HG03469 (cell line): ENCODE results near the gene PACSIN3.

Experiments used
- ATAC-seq: cut with Tn5 transposase; IDR thresholded peaks from one replicate; pipeline ENCODE4 v1.9.1; 2021; ENCODE audit warnings: mild to moderate bottlenecking, moderate library complexity, moderate number of reproducible peaks; ENCODE audit not compliant: unreplicated experiment

PACSIN3 gene

DNA sequence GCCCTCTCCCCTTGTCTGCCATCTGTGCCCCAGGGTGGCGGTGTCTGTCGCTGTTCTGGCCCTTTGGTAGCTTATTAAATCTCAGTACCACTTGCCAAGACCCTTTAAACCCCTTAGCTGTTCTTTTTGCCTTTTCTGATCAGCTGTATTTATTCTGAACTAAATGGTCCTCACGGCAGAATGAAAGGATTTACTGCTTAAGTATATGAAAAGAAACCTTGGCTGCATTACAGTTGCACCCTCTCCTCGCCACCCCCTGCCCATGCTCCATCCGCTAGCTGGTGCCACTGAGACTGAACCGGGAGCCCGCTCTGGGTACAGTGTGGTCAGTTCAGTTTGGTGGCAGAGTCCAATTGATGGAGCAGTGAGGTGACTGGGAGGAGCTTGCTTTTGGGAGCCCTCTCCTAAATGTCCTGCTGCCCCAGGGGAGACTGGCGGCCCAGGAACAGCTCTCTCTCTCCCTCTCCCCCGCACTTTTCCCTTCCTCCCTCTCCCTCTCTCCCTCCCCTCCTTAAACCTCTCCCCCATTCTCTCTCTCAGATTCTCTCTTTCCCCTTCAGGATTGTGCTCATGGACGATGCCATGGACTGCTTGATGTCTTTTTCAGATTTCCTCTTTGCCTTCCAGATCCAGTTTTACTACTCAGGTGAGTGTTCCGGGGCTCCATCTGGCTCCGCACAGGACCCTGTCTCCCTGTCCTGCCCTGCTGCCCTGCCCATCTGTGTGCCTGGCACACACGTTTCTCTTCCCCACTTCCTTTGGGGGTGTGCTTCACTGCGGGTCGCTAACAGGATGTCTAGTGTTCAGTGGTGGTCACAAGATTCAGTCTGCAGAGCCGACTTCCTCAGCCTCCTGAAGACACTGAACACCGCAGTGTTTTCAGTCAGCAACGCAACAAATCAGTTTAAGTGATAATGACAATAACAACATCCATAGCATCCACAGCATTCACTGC, 31.3 kb downstream of the PACSIN3 start:
- ATAC-seq = no peak

DNA sequence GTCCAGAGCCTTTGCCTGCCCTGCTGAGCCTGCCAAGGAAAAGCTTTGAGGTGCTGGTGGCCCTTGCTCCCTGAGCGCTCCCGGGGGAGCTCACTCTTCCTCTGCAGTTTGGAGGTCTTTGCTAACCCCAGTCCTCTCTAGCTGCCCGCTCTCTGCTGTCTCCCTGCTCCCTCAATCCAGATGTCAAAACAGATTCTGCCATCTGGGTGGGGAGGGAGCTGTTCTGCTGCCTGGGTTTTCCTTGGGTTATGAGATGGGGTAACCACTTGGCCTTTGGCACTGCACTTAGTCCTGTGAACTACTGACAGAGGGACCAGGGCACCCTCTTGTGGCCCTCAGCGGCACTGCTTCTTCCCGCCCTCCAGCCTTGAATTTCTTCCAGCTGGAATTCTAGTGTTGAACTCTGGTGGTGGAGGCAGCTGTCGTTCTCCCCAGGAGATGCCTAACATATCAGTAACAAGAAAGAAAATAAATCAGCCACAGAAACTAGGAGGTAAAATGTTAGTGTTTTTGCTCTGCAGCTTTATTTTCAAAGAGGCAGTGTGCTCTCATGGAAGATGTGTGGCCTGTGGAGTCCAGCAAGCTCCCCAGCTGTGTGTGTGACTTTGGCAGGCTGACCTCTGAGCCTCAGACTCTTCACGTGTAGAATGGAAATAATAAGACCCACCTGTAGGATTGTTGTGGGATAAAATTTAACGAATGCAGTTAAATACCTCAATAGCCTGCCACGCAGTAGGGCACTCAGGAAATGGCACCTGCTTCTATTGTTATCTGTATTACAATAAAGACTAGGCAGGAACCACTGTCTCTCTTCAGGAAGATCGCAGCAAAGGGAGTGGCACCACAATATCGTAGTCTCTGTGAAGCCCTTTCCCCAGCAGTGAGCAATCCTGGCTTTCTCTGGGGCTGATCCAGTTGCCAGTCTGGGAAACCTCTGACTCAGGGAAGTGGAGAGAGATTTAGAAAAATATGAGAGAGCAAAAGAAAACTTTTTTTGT, 33.0 kb downstream of the PACSIN3 start:
- no peak for ATAC-seq

DNA sequence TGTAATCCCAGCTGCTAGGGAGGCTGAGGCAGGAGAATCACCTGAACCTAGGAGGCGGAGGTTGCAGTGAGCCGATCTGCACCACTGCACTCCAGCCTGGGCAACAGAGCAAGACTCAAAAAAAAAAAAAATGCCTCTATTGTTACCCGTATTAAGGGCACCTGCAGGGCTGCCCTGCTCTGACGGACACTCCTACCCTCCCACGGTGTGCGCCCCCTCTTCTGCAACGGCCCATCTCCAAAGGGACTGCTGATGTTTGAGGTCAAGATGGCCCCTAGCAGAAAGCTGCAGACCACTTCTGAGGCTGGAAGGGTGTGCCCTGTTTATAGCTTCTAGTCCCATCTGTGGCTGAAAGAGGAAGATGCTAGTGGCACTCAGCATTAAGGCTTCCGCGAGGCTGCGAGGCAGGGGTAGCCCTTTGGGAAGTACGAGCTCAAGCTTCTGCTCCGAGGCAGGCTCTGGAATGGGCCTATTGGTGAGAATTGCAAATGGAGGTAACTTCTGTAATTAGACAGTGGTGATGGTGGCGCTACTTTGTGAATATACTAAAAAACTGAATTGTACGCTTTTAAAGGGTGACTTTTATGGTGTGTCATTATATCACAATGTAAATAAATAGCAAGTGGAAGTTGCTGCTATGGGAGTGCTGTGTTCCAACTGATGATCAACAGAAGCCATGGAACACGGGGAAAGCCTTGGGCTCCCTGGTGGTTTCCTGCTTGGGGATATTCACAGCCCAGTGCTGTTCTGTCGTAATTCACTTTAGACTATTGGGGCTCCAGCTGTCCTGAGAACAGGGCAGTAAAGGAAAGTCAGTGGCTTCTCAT, 33.9 kb downstream of the PACSIN3 start:
- no peak for ATAC-seq

GRCh38 chr11:47149782-47150181, 36.5 kb downstream of the PACSIN3 start:
- no peak for ATAC-seq

- no peak for ATAC-seq
Observed at GRCh38 chr11:47148903-47149531, 37.2 kb downstream of the PACSIN3 start.

- no peak for ATAC-seq
Observed at GRCh38 chr11:47148270-47148669, 38.0 kb downstream of the PACSIN3 start.

DNA sequence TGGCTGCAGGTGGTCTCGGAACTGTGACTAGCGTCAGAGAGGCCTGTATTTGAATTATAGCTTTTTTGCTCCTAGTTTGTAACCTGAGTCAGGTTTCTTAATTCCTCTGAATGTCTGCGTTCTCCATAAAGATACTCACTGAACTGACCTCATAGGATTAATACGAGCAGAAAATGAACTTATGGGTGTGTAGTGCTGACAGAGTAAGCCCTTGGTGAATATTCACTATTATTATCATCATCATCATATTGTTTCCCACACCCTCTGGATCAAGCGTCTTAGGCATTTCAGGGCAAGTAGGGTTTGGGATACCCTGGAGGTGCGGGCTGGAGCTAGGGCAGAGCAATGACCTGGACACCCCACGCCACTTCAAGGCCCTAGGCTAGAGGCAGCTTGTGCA, 38.6 kb downstream of the PACSIN3 start:
- no peak for ATAC-seq

GRCh38 chr11:47147250-47147649, 39.0 kb downstream of the PACSIN3 start:
- no peak for ATAC-seq

GRCh38 chr11:47144541-47144940, 41.7 kb downstream of the PACSIN3 start:
- ATAC-seq = no peak

- no peak for ATAC-seq
Observed at GRCh38 chr11:47143322-47143721, 42.9 kb downstream of the PACSIN3 start.

DNA sequence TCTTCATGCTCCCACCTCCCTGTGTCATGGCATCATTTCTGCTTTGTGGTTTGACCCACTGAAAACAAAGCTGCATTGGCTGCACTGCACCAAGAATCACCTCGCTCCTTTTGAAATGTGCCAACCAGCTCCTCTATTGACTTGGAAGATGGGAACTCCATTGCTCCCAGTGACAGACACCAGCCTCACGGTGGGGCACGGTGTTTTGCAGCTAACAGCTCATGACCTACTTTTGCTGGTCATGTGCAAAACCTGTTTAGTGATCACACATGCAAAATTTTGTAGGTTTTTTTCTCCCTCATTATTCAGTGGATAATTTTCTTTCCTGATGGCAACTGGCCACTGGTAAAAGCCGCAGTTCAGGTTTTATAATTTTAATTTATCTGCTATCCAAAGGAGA, 46.4 kb downstream of the PACSIN3 start:
- ATAC-seq = no peak

DNA sequence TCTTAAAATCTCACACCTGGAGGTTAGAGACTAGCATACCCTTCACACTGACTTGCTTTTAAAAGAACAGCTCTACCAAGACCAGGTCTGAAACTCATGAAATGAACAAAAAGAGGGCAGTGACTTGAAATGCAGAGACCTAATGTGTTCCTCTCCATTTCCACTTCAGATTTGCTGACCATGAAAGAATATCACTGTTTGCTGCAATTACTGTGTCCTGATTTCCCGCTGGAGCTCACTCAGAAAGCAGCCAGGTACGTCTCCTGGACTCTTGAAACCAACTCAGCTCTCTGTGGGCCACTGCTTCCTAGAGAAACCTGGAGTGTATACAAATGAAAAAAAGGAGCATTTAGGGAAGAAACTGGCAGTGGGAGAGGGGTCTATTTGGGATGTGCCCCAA, 48.8 kb downstream of the PACSIN3 start:
- ATAC-seq = no peak

DNA sequence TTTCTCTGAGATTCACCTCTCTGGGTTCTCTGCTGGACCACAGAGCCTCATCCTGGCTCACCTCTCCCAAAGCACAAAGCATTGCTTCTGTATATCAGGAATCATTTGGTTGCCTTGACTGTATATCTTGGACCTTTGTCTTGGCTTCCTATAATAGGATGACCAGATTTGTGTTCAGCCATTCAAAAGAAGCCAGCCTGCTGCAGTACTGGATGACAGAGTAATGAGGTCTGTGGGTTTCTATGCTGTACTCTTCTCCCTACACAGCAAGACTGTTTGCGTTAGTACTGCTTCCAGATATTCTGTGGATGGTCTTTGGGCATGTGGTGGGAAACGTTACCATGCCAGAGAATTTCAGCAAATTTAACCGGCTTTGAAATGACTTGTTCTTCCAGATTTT, 49.3 kb downstream of the PACSIN3 start:
- no peak for ATAC-seq

GRCh38 chr11:47136327-47136726, 49.9 kb downstream of the PACSIN3 start:
- no peak for ATAC-seq

- no peak for ATAC-seq
Observed at GRCh38 chr11:47132981-47133380, 53.3 kb downstream of the PACSIN3 start.

DNA sequence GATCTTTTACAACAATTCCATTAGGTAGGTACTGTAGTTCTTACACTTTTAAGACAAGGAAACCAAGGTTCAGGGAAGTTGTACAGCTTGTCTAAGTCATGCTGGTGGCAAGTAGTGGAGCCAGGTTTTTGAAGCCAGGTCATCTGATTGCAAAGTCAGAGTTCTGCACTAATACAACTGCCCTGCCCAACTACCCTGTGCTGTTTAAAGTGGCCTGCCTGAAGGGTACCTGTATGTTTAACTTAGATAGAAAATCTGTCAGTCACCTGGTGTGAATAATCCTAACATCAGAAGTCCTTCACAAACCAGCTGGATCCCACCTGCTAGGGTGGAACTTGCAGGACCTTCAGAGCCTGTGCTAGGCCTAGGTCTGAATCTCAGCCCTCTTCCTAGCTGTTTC, 53.7 kb downstream of the PACSIN3 start:
- ATAC-seq = no peak

GRCh38 chr11:47131136-47131535, 55.1 kb downstream of the PACSIN3 start:
- ATAC-seq = no peak

DNA sequence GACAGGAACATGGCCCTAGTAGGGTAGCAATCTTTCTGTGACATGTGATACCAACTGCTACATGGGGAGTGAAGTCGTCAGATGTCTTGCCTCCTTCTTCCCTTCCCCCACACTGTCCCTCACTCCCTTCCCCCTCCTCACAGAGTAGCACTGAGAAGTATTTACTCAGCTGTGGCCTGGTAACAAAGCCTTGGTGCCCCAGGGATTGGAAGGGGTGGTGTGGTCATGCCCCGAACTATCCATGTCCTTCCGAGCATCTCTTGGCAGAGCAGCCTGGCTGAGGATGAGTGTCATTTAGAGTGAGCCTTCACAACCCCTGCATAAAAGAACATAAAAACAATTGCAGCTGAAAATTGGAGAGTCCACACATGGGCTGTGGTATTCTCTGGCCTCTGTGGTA, 55.7 kb downstream of the PACSIN3 start:
- no peak for ATAC-seq
